Fibroblast of mammary gland (primary cell): ENCODE data around the gene NDRG3.
"Not testable (repeated sequence)": the region's sequence is repeated elsewhere in the genome, so short reads cannot be mapped to it uniquely, and the experiment has no call there.

ENCODE experiments used
- DNase-seq: peaks from one replicate; pipeline ENCODE4 v3.0.0-alpha.2; 2010; ENCODE audit warnings: low read depth
- H3K4me3 ChIP-seq: 2 replicates; pipeline ENCODE4 v1.5.1; 2011; ENCODE audit warnings: low read depth, mild to moderate bottlenecking, low read length, moderate library complexity; ENCODE audit not compliant: control insufficient read depth
- CTCF ChIP-seq: conservative IDR thresholded peaks from 2 replicates; pipeline ENCODE4 v1.5.1; 2011; ENCODE audit warnings: low read depth, low read length, inconsistent platforms; ENCODE audit not compliant: control insufficient read depth, insufficient read depth

The NDRG3 gene

GRCh38 chr20:36644706-36645095, 101.2 kb downstream of the NDRG3 start:
- no peak for TF ChIP-seq CTCF
- no peak overlapping the region for H3K4me3 ChIP-seq
- DNase-seq, result no peak

DNA sequence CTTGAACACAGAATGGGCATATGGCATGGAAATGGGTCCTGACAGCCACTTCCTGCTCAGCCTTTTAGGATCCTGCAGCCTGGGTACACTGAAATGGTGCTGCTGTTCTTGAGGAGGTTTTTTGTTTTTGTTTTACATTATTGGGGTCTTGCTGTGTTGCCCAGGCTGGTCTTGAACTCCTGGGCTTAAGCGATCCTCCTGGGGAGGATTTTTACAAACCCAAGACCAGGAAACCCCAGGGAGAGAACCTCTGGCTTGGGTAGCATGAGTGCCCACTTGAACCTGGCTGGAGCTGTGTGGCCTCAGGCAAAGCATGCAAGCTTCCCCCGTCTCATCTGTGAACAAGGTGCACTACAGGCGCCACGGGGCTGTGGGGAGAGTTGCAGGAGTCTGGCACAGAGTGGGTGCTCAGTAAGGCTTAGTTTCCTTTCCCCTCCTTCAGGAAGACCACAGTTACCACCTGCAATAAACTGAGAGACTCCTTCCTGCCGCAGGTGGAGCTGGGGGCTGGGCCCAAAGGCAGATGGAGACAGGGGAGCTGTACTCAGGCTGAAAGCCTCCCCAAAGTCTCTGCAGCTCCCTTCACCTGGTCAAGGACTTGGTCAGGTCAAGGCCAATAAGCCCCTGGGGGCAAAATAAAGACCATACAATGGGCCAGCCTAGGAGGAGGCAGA, 101.7 kb downstream of the NDRG3 start:
- no peak overlapping the region for H3K4me3 ChIP-seq
- TF ChIP-seq CTCF, result no peak
- DNase-seq, result no peak

- no peak overlapping the region for H3K4me3 ChIP-seq
- no peak for TF ChIP-seq CTCF
- DNase-seq, result no peak
Observed at GRCh38 chr20:36642136-36642535, 103.8 kb downstream of the NDRG3 start.

DNA sequence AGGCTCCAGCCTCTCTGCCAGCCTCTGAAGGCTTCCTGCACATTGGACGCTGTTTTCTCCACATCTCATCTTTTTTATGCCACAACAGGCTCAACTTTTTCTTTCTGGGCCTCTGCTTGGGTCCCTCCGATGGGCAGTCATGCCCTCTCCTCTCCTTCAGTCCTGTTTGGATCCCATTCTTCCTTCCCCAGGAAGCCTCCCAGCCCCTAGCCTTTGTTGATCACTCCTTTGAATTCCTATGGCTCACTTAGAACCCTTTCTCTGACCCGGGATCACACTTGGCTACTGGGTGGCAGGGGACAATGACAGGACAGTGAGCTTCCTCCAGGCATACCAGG, 104.4 kb downstream of the NDRG3 start:
- H3K4me3 ChIP-seq, result no peak overlapping the region
- DNase-seq, result no peak
- TF ChIP-seq CTCF, result no peak

- DNase-seq, H3K4me3 ChIP-seq: not testable (repeated sequence)
Observed at GRCh38 chr20:36638876-36639400, 107.0 kb downstream of the NDRG3 start.

DNA sequence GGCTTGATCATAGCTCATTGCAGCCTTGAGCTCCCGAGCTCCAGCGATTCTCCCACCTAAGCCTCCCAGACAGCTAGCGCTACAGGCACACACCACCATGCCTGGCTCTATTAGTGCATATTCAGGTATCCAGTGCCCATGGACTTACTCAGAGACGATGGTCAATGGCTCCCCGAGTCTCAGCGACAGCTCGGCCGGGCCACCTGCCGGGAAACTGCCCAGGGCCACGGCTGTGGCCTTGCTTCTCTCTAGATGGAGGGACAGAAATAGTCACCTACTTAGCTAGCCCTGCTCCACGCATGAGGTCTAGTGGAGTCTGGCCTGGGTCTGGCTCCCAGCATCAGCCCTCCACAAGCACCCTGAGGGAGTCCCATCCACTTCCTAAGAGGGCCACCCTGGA, 111.5 kb downstream of the NDRG3 start:
- no peak overlapping the region for H3K4me3 ChIP-seq
- no peak for DNase-seq
- TF ChIP-seq CTCF, result no peak

DNA sequence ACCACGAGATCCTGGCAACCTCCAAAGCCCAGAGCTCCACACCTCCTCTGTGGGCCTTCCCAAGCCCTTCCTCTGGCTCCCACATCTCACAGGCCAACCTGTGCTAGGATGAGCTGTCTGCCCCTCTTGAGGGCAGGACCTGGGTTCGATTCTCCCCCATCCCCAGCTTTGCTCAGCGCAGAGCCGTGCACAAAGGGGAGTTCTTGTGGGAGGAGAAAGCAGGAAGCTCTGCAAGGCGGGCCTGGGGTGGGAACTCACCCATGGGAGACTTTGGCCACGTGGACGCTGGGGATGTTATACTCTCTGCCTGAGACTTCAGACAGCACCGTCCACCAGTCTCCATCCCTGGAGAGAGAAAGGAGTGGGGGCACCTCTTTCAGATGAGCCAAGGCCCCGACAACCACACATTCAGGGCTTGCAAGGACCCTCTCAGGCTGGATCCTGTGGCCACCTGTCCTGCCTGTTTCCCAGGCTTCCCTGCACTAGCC, 112.6 kb downstream of the NDRG3 start:
- no peak overlapping the region for H3K4me3 ChIP-seq
- DNase-seq, result no peak
- TF ChIP-seq CTCF, result no peak
